Smooth muscle cell (in vitro differentiated cells): ENCODE data around the gene IL22RA2. TPM values are rescaled to one million over a fixed set of nuclear protein-coding genes. Genes with fewer than 3 reads are reported as not detected.

Source experiments
- DNase-seq: peaks from one replicate; lab custom pipeline; 2025; ENCODE audit not compliant: unreplicated experiment; lab: John Stamatoyannopoulos, UW
- H2AFZ ChIP-seq: fragments of 200-600 bp; sonication (generic); 2 replicates; pipeline ENCODE4 v1.6.0; 2016; ENCODE audit warnings: antibody characterized with exemption, low read depth, mild to moderate bottlenecking
- H3F3A ChIP-seq: fragments of 200-600 bp; sonication (generic); 2 replicates; pipeline ENCODE4 v1.6.0; 2017; ENCODE audit warnings: antibody characterized with exemption, low read depth
- H3K27ac ChIP-seq: fragments of 200-600 bp; sonication (generic); 2 replicates; pipeline ENCODE4 v1.5.1; 2016; ENCODE audit warnings: low read depth, mild to moderate bottlenecking
- H3K27me3 ChIP-seq: fragments of 200-600 bp; sonication (generic); 2 replicates; pipeline ENCODE4 v1.6.1; 2016; ENCODE audit warnings: low read depth, mild to moderate bottlenecking
- H3K36me3 ChIP-seq: fragments of 200-600 bp; sonication (generic); 2 replicates; pipeline ENCODE4 v1.5.1; 2016; ENCODE audit warnings: low read depth
- H3K4me1 ChIP-seq: fragments of 200-600 bp; sonication (generic); 2 replicates; pipeline ENCODE4 v1.5.1; 2016; ENCODE audit warnings: low read depth
- H3K4me2 ChIP-seq: fragments of 200-600 bp; sonication (generic); 2 replicates; pipeline ENCODE4 v1.6.0; 2016; ENCODE audit warnings: mild to moderate bottlenecking
- H3K4me3 ChIP-seq: fragments of 200-600 bp; sonication (generic); 2 replicates; pipeline ENCODE4 v1.5.1; 2016; ENCODE audit warnings: mild to moderate bottlenecking
- H3K79me2 ChIP-seq: fragments of 200-600 bp; sonication (generic); 2 replicates; pipeline ENCODE4 v1.6.0; 2016; ENCODE audit warnings: low read depth, mild to moderate bottlenecking
- H3K9ac ChIP-seq: fragments of 200-600 bp; sonication (generic); 2 replicates; pipeline ENCODE4 v1.6.0; 2016; ENCODE audit warnings: low read depth
- H3K9me3 ChIP-seq: fragments of 200-600 bp; sonication (generic); replicated peaks from 2 replicates; pipeline ENCODE4 v1.5.1; 2016; ENCODE audit warnings: low read depth
- H4K20me1 ChIP-seq: fragments of 200-600 bp; sonication (generic); 2 replicates; pipeline ENCODE4 v1.6.0; 2016; ENCODE audit warnings: low read depth
- CTCF ChIP-seq: fragments of 200-600 bp; sonication (generic); IDR thresholded peaks from 2 replicates; pipeline ENCODE4 v1.5.1; 2017; ENCODE audit warnings: borderline replicate concordance, mild to moderate bottlenecking, antibody characterized with exemption; ENCODE audit not compliant: insufficient read depth, poor library complexity, severe bottlenecking
- WGBS: methylation state at CpG from one replicate; pipeline ENCODE4 v1.1.7; 2016; ENCODE audit warnings: low lambda C conversion rate; 5-methylcytosine and 5-hydroxymethylcytosine counted together
- polyA plus RNA-seq: library from polyadenylated mRNA; unstranded; fragments of >200 nt; fragmentation: Nextera tagmentation; extraction: Ambion mirVana; gene quantifications from 2 replicates; pipeline ENCODE4 v1.2.1, GENCODE V29; 2016
- total RNA-seq: library from RNA; depleted of rRNA; stranded (reverse); fragments of >200 nt; gene quantifications from 2 replicates; pipeline ENCODE4 v1.2.3, GENCODE V29; 2014

Gene IL22RA2
- total and polyA plus RNA-seq, 2 experiments from 2014 or later, result not detected

DNA sequence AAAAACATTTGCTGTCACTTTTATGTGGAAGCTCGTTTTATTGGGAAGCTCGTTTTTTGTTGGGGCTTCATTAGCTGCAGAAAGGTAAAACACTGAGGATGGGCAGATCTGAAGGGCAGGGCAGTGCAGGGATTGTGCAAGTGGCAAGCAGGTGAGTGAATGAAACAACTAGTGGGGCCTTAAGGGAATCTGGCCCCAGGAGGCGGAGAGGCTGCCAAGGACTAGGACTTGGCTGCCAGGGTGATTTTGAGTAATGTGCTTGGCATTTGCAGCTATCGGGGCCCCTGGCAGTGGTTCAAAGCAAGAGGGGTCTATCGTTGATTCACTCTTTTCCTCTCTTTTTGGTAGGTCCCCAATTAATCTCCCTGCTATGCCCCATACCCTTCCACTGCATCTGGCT lies 11.5 kb downstream of the IL22RA2 start:
- H4K20me1 ChIP-seq, result no peaks in the 10 kb centered on the region
- no peak overlapping the region for H3K4me3 ChIP-seq
- no peak overlapping the region for H3K4me2 ChIP-seq
- no peak overlapping the region for H3K27ac ChIP-seq
- no peak for DNase-seq
- no peaks in the 10 kb centered on the region for H3K27me3 ChIP-seq
- no peaks in the 10 kb centered on the region for H3K36me3 ChIP-seq
- H2AFZ ChIP-seq, result no peak overlapping the region
- no peak overlapping the region for H3K9ac ChIP-seq
- WGBS, result 79% methylated on average over 5 of the region's 5 CpGs
- no peaks in the 10 kb centered on the region for H3K79me2 ChIP-seq
- no peak for TF ChIP-seq CTCF
- H3K9me3 ChIP-seq, result no peaks in the 10 kb centered on the region
- H3K4me1 ChIP-seq, result no peaks in the 10 kb centered on the region
- H3F3A ChIP-seq, result no peaks in the 10 kb centered on the region

- H3K79me2 ChIP-seq, result no peaks in the 10 kb centered on the region
- H4K20me1 ChIP-seq, result no peaks in the 10 kb centered on the region
- H3K27ac ChIP-seq, result no peak overlapping the region
- DNase-seq, result no peak
- H3K27me3 ChIP-seq, result no peaks in the 10 kb centered on the region
- no peaks in the 10 kb centered on the region for H3F3A ChIP-seq
- no peak for TF ChIP-seq CTCF
- no peaks in the 10 kb centered on the region for H3K9me3 ChIP-seq
- H3K9ac ChIP-seq, result no peak overlapping the region
- no peaks in the 10 kb centered on the region for H3K36me3 ChIP-seq
- H2AFZ ChIP-seq, result no peak overlapping the region
- no peak overlapping the region for H3K4me2 ChIP-seq
- 67% methylated on average over 3 of the region's 3 CpGs for WGBS
- H3K4me3 ChIP-seq, result no peak overlapping the region
- no peaks in the 10 kb centered on the region for H3K4me1 ChIP-seq
Observed at GRCh38 chr6:137160763-137161162, 12.7 kb downstream of the IL22RA2 start.

GRCh38 chr6:137159912-137160311 lies 13.5 kb downstream of the IL22RA2 start:
- Histone ChIP-seq H3K9ac (no peak overlapping the region), H3K36me3 (no peaks in the 10 kb centered on the region), H3K27me3 (no peaks in the 10 kb centered on the region), H3K27ac (no peak overlapping the region), H2AFZ (no peak overlapping the region), H3F3A (no peaks in the 10 kb centered on the region), H4K20me1 (no peaks in the 10 kb centered on the region), H3K4me3 (no peak overlapping the region), H3K4me1 (no peaks in the 10 kb centered on the region), H3K9me3 (no peaks in the 10 kb centered on the region), H3K79me2 (no peaks in the 10 kb centered on the region), H3K4me2 (no peak overlapping the region)
- TF ChIP-seq CTCF, result no peak
- no peak for DNase-seq

DNA sequence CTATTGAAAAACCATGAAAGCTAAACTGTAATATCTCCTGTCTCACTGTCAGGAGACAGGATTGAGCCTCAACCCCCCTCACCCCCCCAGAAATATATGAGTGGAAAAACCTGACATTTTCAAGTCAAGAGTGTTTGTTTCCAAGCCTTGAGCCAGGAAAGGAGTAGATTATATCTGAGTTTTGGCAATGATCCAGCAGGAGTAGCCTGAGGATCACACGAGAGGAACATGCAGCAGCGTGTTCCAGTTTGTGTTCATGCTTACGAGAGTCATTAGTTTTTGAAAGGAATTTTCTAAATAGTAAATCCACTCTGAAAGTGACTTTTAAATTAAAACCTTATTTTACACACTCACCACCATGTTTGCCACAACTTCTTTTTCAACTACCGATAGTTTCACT lies 15.8 kb downstream of the IL22RA2 start:
- no peak overlapping the region for H3K9ac ChIP-seq
- no peak overlapping the region for H3K4me3 ChIP-seq
- no peak for DNase-seq
- H3K4me2 ChIP-seq, result no peak overlapping the region
- H3F3A ChIP-seq, result no peaks in the 10 kb centered on the region
- H4K20me1 ChIP-seq, result no peaks in the 10 kb centered on the region
- 77% methylated on average over 4 of the region's 4 CpGs for WGBS
- H3K27ac ChIP-seq, result no peak overlapping the region
- H3K4me1 ChIP-seq, result no peaks in the 10 kb centered on the region
- peaks cover under 1% of the 10 kb centered on the region for H3K9me3 ChIP-seq
- no peak for TF ChIP-seq CTCF
- no peaks in the 10 kb centered on the region for H3K27me3 ChIP-seq
- no peaks in the 10 kb centered on the region for H3K79me2 ChIP-seq
- no peak overlapping the region for H2AFZ ChIP-seq
- H3K36me3 ChIP-seq, result no peaks in the 10 kb centered on the region
